ENCODE data around the gene HAX1. TPM values are rescaled to one million over a fixed set of nuclear protein-coding genes. Genes with fewer than 3 reads are reported as not detected.
"Not testable (repeated sequence)": the region's sequence is repeated elsewhere in the genome, so short reads cannot be mapped to it uniquely, and the experiment has no call there.

The HAX1 gene
- total RNA-seq, 1 experiment from 2014 or later = 129 TPM

DNA sequence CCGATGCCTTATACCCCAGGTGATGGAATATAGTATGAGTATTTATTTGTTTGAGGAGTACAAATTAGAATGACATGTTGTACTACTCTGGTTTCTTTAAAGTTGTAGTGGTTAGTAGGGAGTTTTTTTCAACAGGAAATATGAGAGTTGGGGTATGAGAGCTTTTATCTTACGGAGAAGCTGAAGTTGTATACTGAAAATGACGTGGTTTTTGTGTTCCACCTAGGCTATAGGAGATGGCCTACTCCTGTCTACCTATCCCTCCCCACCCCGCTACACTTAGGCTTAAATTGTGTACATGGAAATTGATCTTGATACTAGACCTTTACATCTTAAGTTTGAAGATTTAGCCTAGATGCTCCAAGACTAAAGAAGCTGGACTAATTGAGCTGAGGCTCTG lies 6.8 kb upstream of the HAX1 start:
- DNase-seq = no peak
- BruUV-seq (replicated peaks) = no TSS peak
- Mint-ChIP-seq H3K36me3 (ENCODE audit: insufficient read depth, unreplicated experiment) (peaks cover 53% of the 10 kb centered on the region), H3K27ac (ENCODE audit: unreplicated experiment) (no peak overlapping the region), H3K4me3 (ENCODE audit: low read depth, unreplicated experiment) (no peak overlapping the region), H3K27me3 (ENCODE audit: unreplicated experiment) (no peaks in the 10 kb centered on the region), H3K4me1 (ENCODE audit: low read depth, unreplicated experiment) (no peaks in the 10 kb centered on the region), H3K9me3 (ENCODE audit: low read depth, unreplicated experiment) (no peaks in the 10 kb centered on the region)
- intact Hi-C loops (cut with micrococcal nuclease; ENCODE audit: unreplicated experiment) = no loop called here
- TF ChIP-seq, protein P1, sequence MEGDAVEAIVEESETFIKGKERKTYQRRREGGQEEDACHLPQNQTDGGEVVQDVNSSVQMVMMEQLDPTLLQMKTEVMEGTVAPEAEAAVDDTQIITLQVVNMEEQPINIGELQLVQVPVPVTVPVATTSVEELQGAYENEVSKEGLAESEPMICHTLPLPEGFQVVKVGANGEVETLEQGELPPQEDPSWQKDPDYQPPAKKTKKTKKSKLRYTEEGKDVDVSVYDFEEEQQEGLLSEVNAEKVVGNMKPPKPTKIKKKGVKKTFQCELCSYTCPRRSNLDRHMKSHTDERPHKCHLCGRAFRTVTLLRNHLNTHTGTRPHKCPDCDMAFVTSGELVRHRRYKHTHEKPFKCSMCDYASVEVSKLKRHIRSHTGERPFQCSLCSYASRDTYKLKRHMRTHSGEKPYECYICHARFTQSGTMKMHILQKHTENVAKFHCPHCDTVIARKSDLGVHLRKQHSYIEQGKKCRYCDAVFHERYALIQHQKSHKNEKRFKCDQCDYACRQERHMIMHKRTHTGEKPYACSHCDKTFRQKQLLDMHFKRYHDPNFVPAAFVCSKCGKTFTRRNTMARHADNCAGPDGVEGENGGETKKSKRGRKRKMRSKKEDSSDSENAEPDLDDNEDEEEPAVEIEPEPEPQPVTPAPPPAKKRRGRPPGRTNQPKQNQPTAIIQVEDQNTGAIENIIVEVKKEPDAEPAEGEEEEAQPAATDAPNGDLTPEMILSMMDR (IDR thresholded peaks at IDR 0.05; ENCODE audit: unreplicated experiment) = no peak
- CTCF ChIA-PET = interaction anchor here (0.6 to 0.8 kb wide), 2 partner anchors 9 to 729 kb away, joined by 3 to 4 read pairs; no protein-coding TSS in a partner anchor

DNA sequence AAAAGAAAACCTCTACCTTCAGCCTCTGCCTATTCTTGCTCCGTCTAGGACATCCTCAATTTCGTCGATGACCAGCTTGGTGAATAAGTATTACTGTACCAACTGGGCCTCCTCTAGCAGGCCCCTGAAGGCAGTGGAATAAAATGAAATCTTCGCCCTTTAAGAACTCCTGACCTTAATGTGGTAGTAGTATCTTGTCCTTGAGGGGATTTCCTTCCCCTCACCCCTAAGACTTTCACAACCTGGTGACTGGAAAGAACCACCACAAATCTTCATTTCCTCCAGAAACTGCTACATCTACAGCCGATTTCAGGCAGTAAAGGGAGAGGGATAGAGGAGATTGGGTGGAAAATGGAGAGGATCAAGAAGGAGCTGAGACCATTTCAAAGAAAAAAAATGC lies 1.6 kb upstream of the HAX1 start:
- Mint-ChIP-seq H3K27me3 (ENCODE audit: unreplicated experiment) (no peaks in the 10 kb centered on the region), H3K4me3 (ENCODE audit: low read depth, unreplicated experiment) (peak overlapping the region; percentile 98), H3K27ac (ENCODE audit: unreplicated experiment) (peak overlapping the region; percentile 98), H3K4me1 (ENCODE audit: low read depth, unreplicated experiment) (peaks cover 9% of the 10 kb centered on the region), H3K36me3 (ENCODE audit: insufficient read depth, unreplicated experiment) (peaks cover 61% of the 10 kb centered on the region), H3K9me3 (ENCODE audit: low read depth, unreplicated experiment) (no peaks in the 10 kb centered on the region)
- BruUV-seq (replicated peaks) = no TSS peak
- CTCF ChIA-PET = interaction anchor here (2.6 kb wide), 1 partner anchor 64 kb away, joined by 12 read pairs; no protein-coding TSS in a partner anchor
- intact Hi-C loops (cut with micrococcal nuclease; ENCODE audit: unreplicated experiment) = no loop called here
- TF ChIP-seq, protein P1 (IDR thresholded peaks at IDR 0.05; ENCODE audit: unreplicated experiment) = no peak
- DNase-seq = no peak

DNA sequence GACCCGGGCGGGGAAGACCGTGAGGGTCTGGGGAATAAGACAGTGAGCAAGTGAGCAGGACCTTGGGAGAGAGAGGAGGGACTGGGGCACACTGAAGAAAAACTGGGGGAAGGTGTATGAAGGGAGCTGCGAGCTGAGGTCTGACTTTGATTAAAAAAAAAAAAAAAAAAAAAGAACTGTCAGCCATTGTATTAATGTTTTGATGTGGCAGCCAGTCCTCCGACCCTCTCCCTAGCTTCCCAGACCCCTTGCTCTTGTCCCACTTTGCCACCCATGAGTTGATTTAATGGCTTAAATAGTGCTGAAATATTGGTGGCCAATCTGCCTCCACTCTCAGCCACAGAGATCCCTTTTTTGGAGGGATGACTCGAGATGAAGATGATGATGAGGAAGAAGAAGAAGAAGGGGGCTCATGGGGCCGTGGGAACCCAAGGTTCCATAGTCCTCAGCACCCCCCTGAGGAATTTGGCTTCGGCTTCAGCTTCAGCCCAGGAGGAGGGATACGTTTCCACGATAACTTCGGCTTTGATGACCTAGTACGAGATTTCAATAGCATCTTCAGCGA lies 652 bp downstream of the HAX1 start:
- Mint-ChIP-seq H3K36me3 (ENCODE audit: insufficient read depth, unreplicated experiment) (peaks cover 61% of the 10 kb centered on the region), H3K9me3 (ENCODE audit: low read depth, unreplicated experiment) (no peaks in the 10 kb centered on the region), H3K4me1 (ENCODE audit: low read depth, unreplicated experiment) (peaks cover 9% of the 10 kb centered on the region), H3K27me3 (ENCODE audit: unreplicated experiment) (no peaks in the 10 kb centered on the region), H3K4me3 (ENCODE audit: low read depth, unreplicated experiment) (peak overlapping the region; percentile 98), H3K27ac (ENCODE audit: unreplicated experiment) (peak overlapping the region; percentile 98)
- TF ChIP-seq, protein P1 (IDR thresholded peaks at IDR 0.05; ENCODE audit: unreplicated experiment) = no peak
- DNase-seq = no peak
- CTCF ChIA-PET = interaction anchor here (0.6 to 2.6 kb wide), 4 partner anchors 16 to 498 kb away, joined by 3 to 12 read pairs (median 4); partner anchors contain the start of gene SLC27A3
- intact Hi-C loops (cut with micrococcal nuclease; ENCODE audit: unreplicated experiment) = loop anchor here (1.0 to 2.0 kb wide), 2 partner anchors 74 to 86 kb away; no protein-coding TSS in a partner anchor
- BruUV-seq (replicated peaks) = TSS peak; percentile 73

DNA sequence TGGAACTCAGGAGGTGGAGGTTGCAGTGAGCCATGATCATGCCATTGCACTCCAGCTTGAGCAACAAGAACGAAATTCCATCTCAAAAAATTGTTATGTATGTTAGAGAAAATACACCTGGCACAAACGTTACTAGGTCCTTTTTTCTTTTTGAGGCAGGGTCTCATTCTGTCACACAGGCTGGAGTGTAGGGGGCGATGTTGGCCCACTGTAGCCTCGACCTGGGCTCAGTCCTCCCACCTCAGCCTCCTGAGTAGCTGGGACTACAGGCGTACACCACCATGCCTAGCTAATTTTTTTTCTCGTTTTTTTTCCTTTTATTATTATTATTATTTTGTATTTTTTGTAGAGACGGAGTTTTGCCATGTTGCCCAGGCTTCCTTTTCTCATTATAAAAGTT lies 4.4 kb downstream of the HAX1 start:
- intact Hi-C loops (cut with micrococcal nuclease; ENCODE audit: unreplicated experiment) = no loop called here
- CTCF ChIA-PET = interaction anchor here (0.6 to 2.1 kb wide), 3 partner anchors 17 to 549 kb away, joined by 3 to 8 read pairs (median 4); partner anchors contain the start of gene INTS3
- no peak overlapping the region for H3K4me3 Mint-ChIP-seq (ENCODE audit: low read depth, unreplicated experiment)
- peak; percentile 31 for DNase-seq
- H3K27ac Mint-ChIP-seq (ENCODE audit: unreplicated experiment) = no peak overlapping the region
- H3K4me1 Mint-ChIP-seq (ENCODE audit: low read depth, unreplicated experiment) = peaks cover under 1% of the 10 kb centered on the region
- TF ChIP-seq, protein P1 (IDR thresholded peaks at IDR 0.05; ENCODE audit: unreplicated experiment) = peak; percentile 43
- no TSS peak for BruUV-seq (replicated peaks)
- H3K27me3 Mint-ChIP-seq (ENCODE audit: unreplicated experiment) = no peaks in the 10 kb centered on the region
- H3K9me3 Mint-ChIP-seq (ENCODE audit: low read depth, unreplicated experiment) = no peaks in the 10 kb centered on the region
- peaks cover 38% of the 10 kb centered on the region for H3K36me3 Mint-ChIP-seq (ENCODE audit: insufficient read depth, unreplicated experiment)

DNA sequence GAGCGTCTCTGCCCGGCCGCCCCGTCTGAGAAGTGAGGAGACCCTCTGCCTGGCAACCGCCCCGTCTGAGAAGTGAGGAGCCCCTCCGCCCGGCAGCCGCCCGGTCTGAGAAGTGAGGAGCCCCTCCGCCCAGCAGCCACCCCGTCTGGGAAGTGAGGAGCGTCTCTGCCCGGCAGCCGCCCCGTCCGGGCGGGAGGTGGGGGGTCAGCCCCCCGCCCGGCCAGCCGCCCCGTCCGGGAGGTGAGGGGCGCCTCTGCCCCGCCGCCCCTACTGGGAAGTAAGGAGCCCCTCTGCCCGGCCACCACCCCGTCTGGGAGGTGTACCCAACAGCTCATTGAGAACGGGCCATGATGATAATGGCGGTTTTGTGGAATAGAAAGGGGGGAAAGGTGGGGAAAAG lies 15.2 kb downstream of the HAX1 start:
- peaks cover 40% of the 10 kb centered on the region for H3K27me3 Mint-ChIP-seq (ENCODE audit: unreplicated experiment)
- intact Hi-C loops (cut with micrococcal nuclease; ENCODE audit: unreplicated experiment); CTCF ChIA-PET; H3K27ac Mint-ChIP-seq (ENCODE audit: unreplicated experiment); DNase-seq; H3K4me1 Mint-ChIP-seq (ENCODE audit: low read depth, unreplicated experiment); H3K4me3 Mint-ChIP-seq (ENCODE audit: low read depth, unreplicated experiment); BruUV-seq (replicated peaks); H3K36me3 Mint-ChIP-seq (ENCODE audit: insufficient read depth, unreplicated experiment); H3K9me3 Mint-ChIP-seq (ENCODE audit: low read depth, unreplicated experiment): not testable (repeated sequence)
